Gastrocnemius medialis (tissue), 4 donors: ENCODE data around the gene SYT2. TPM values are rescaled to one million over a fixed set of nuclear protein-coding genes. Genes with fewer than 3 reads are reported as not detected.

ENCODE experiments used
- ATAC-seq, 2 donors: fragments of 150-250 bp; one replicate each; pipeline ENCODE4 v1.9.1; 2016
- DNase-seq, 2 donors: peaks; one replicate each; pipeline ENCODE4 v3.0.0-alpha.2; 2019
- H3K27ac ChIP-seq, 4 donors: fragments of 200-600 bp; sonication (generic); 1 replicate in 1 of 4; 2 replicates in 3 of 4; pipeline ENCODE4 v1.5.1; 2016 to 2018; ENCODE audit warnings: mild to moderate bottlenecking in 2 of 4, moderate library complexity in 1 of 4
- H3K27me3 ChIP-seq, 3 donors: fragments of 200-600 bp; sonication (generic) in 2 of 3; 1 replicate in 1 of 3; 2 replicates in 2 of 3; pipeline versions ENCODE4 v1.5.1 to v1.6.0; 2016 to 2019; ENCODE audit warnings: mild to moderate bottlenecking in 1 of 3, moderate library complexity in 1 of 3
- H3K36me3 ChIP-seq, 2 donors: fragments of 200-600 bp; sonication (generic) in 1 of 2; one replicate each; pipeline ENCODE4 v1.5.1; 2017 to 2018
- H3K4me1 ChIP-seq, 2 donors: fragments of 200-600 bp; sonication (generic) in 1 of 2; one replicate each; pipeline ENCODE4 v1.5.1; 2016 to 2017; ENCODE audit warnings: mild to moderate bottlenecking in 2 of 2
- H3K4me3 ChIP-seq, 4 donors: fragments of 200-600 bp; sonication (generic) in 3 of 4; 1 replicate in 1 of 4; 2 replicates in 3 of 4; pipeline ENCODE4 v1.5.1; 2016 to 2019; ENCODE audit warnings: mild to moderate bottlenecking in 2 of 4
- H3K9me3 ChIP-seq, 3 donors: fragments of 200-600 bp; sonication (generic) in 2 of 3; 1 replicate in 1 of 3; 2 replicates in 2 of 3; pipeline ENCODE4 v1.5.1; 2016 to 2019
- CTCF ChIP-seq, 5 experiments: fragments of 450-650 bp in 3 of 5; fragments of 200-600 bp in 2 of 5; sonication (generic) in 2 of 5; IDR thresholded peaks in 4 of 5; conservative IDR thresholded peaks in 1 of 5; 1 replicate in 4 of 5; 2 replicates in 1 of 5; pipeline ENCODE4 v1.5.1; 2016 to 2019; ENCODE audit warnings: antibody characterized with exemption in 5 of 5, mild to moderate bottlenecking in 3 of 5, moderate library complexity in 3 of 5
- POLR2A ChIP-seq, 2 donors: fragments of 450-650 bp; IDR thresholded peaks; one replicate each; pipeline ENCODE4 v1.6.1; 2017; ENCODE audit warnings: antibody characterized with exemption in 2 of 2, mild to moderate bottlenecking in 2 of 2, moderate library complexity in 2 of 2
- in situ Hi-C, 4 donors: fragments of 200-750 bp; cut with MboI; loops; one replicate each; pipeline versions ENCODE4 v1.15.0 to v1.8.0; 2017; ENCODE audit warnings: low sequenced_read_pairs in 4 of 4
- intact Hi-C: fragments of 100-400 bp; cut with DNase I; formaldehyde crosslinking; loops from one replicate; pipeline ENCODE4 v1.15.1; 2023; ENCODE audit warnings: low total_unique reads
- total RNA-seq, 4 donors: library from RNA; depleted of rRNA; stranded (reverse); fragments of >200 nt; gene quantifications; one replicate each; pipeline versions ENCODE4 v1.1.0 to v1.2.3, GENCODE V29; 2016

SYT2 gene
- total RNA-seq, 4 donors from 2014 or later = not detected

- intact Hi-C loops (loop anchor here (5.0 to 10.0 kb wide), 2 partner anchors 70 to 107 kb away; no protein-coding TSS in a partner anchor), in situ Hi-C loops (no loop called here)
- Histone ChIP-seq H3K4me3 (no peak overlapping the region), H3K27me3 (no peaks in the 10 kb centered on the region), H3K9me3 (no peaks in the 10 kb centered on the region), H3K36me3 (peaks cover 0 to 55% of the 10 kb centered on the region in 2 donors), H3K27ac (peak overlapping the region in 1 of 4 donors; percentile 2), H3K4me1 (peaks cover 22 to 57% of the 10 kb centered on the region in 2 donors)
- ATAC-seq (peak in 1 of 2 donors; percentile 17), DNase-seq (no peak)
- TF ChIP-seq CTCF (IDR thresholded peaks at IDR 0.05 in 4 of 5, conservative IDR thresholded peaks at IDR 0.05 in 1 of 5) (peak; percentile 33 to 70 (median 58)), POLR2A (IDR thresholded peaks at IDR 0.05) (no peak)
These were observed 138.4 kb downstream of the SYT2 start for GRCh38 chr1:202571719-202572339.

GRCh38 chr1:202569393-202570322, 140.6 kb downstream of the SYT2 start:
- no peaks in the 10 kb centered on the region for H3K9me3 ChIP-seq
- peaks cover 0 to 66% of the 10 kb centered on the region in 2 donors for H3K36me3 ChIP-seq
- no peak overlapping the region for H3K4me3 ChIP-seq
- TF ChIP-seq CTCF (IDR thresholded peaks at IDR 0.05 in 4 of 5, conservative IDR thresholded peaks at IDR 0.05 in 1 of 5) = no peak
- TF ChIP-seq POLR2A (IDR thresholded peaks at IDR 0.05) = no peak
- peak overlapping the region in 2 of 4 donors; percentile 9 to 37 for H3K27ac ChIP-seq
- peaks cover 12 to 50% of the 10 kb centered on the region in 2 donors for H3K4me1 ChIP-seq
- in situ Hi-C loops (no loop called here), intact Hi-C loops (loop anchor here (5.0 to 10.0 kb wide), 2 partner anchors 67 to 105 kb away; no protein-coding TSS in a partner anchor)
- ATAC-seq (peak in 1 of 2 donors; percentile 44), DNase-seq (no peak)
- no peaks in the 10 kb centered on the region for H3K27me3 ChIP-seq

GRCh38 chr1:202568826-202569225, 141.4 kb downstream of the SYT2 start:
- ATAC-seq (no peak), DNase-seq (no peak)
- TF ChIP-seq CTCF (IDR thresholded peaks at IDR 0.05 in 4 of 5, conservative IDR thresholded peaks at IDR 0.05 in 1 of 5) (no peak), POLR2A (IDR thresholded peaks at IDR 0.05) (no peak)
- Histone ChIP-seq H3K36me3 (peaks cover 0 to 71% of the 10 kb centered on the region in 2 donors), H3K9me3 (no peaks in the 10 kb centered on the region), H3K4me3 (no peak overlapping the region), H3K27me3 (no peaks in the 10 kb centered on the region), H3K27ac (peak overlapping the region in 2 of 4 donors; percentile 9 to 37), H3K4me1 (peaks cover 8 to 42% of the 10 kb centered on the region in 2 donors)
- intact Hi-C loops (no loop called here), in situ Hi-C loops (no loop called here)

- H3K9me3 ChIP-seq = no peaks in the 10 kb centered on the region
These were observed 141.8 kb downstream of the SYT2 start for GRCh38 chr1:202568410-202568809.

More at GRCh38 chr1:202568410-202568809, 141.8 kb downstream of the SYT2 start:
- TF ChIP-seq POLR2A (IDR thresholded peaks at IDR 0.05) = no peak
- no peak for TF ChIP-seq CTCF (IDR thresholded peaks at IDR 0.05 in 4 of 5, conservative IDR thresholded peaks at IDR 0.05 in 1 of 5)
- Histone ChIP-seq H3K4me3 (no peak overlapping the region), H3K27ac (peak overlapping the region in 2 of 4 donors; percentile 9 to 37), H3K27me3 (no peaks in the 10 kb centered on the region), H3K4me1 (peaks cover 8 to 38% of the 10 kb centered on the region in 2 donors), H3K36me3 (peaks cover 0 to 69% of the 10 kb centered on the region in 2 donors)
- intact Hi-C loops (no loop called here), in situ Hi-C loops (no loop called here)
- DNase-seq (no peak), ATAC-seq (no peak)
